Body of pancreas (tissue), 4 donors: ENCODE measurements around the gene CCDC8.

Source experiments
- CTCF ChIP-seq, 7 experiments: fragments of 450-650 bp in 4 of 7; fragments of 200-600 bp in 3 of 7; sonication (generic) in 3 of 7; IDR thresholded peaks; one replicate each; pipeline ENCODE4 v1.5.1; 2016 to 2019; ENCODE audit warnings: antibody characterized with exemption in 7 of 7
- POLR2A ChIP-seq, 3 donors: fragments of 450-650 bp; IDR thresholded peaks; one replicate each; pipeline ENCODE4 v1.6.1; 2016; ENCODE audit warnings: antibody characterized with exemption in 3 of 3, mild to moderate bottlenecking in 2 of 3

GRCh38 chr19:46413262-46414031, at the start of gene CCDC8:
- TF ChIP-seq POLR2A (IDR thresholded peaks at IDR 0.05) (peak; percentile 86 to 92 (median 91)), CTCF (IDR thresholded peaks at IDR 0.05) (no peak)
